NCI-H82 (cell line): ENCODE measurements around the gene FKBP5.
"Not testable (repeated sequence)": the region's sequence is repeated elsewhere in the genome, so short reads cannot be mapped to it uniquely, and the experiment has no call there.

ENCODE experiments used
- DNase-seq: peaks from one replicate; lab custom pipeline; 2025; lab: John Stamatoyannopoulos, UW

Gene FKBP5

DNA sequence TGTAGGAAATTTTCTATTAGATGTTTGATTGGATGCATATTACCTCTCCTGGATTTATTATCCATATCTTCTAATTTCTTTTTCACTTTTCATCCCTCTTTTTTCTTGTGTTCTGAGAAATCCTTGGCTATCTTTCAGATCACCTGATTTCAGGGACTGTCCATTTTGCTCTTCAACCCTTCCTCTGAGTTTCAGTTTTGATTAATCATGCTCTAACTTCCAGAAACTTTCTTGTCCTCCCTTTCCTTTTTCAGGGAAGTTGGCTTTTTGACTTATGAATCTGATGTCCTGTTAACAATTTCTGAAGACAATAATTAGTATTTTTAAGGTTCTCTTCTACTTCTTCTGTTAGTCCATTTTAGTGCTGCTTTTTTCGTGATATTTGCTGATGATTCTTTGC is 79.1 kb downstream of the FKBP5 start:
- no peak for DNase-seq

DNA sequence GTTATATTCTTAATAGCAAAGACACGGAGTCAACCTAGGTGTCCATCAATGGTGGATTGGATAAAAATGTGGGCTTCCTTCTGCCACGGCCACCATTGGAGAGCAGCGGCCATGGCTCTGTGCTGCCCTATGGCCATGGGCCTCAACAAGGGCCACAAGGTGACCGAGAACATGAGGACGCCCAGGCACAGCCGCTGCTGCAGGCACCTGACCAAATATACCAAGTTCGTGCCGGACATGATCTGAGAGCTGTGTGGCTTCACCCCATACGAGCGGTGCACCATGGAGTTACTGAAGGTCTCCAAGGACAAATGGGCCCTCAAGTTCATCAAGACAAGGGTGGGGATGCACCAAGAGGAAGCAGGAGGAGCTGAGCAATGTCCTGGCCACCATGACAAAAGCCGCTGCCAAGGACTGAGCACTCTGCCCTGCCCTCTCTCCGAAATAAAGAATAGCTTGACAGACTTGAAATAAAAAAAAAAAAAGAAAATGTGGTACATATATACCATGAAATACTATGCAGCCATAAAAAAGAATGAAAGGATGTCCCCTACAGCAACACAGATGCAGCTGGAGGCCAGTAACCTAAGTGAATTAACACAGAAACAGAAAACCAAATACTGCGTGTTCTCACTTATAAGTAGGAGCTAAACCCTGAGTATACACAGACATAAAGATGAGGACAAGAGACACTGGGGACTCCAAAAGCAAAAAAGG is 81.0 kb downstream of the FKBP5 start:
- DNase-seq, result no peak

- no peak for DNase-seq
These were observed 83.1 kb downstream of the FKBP5 start for GRCh38 chr6:35605600-35605999.

GRCh38 chr6:35603326-35604202 is 85.2 kb downstream of the FKBP5 start:
- no peak for DNase-seq

DNA sequence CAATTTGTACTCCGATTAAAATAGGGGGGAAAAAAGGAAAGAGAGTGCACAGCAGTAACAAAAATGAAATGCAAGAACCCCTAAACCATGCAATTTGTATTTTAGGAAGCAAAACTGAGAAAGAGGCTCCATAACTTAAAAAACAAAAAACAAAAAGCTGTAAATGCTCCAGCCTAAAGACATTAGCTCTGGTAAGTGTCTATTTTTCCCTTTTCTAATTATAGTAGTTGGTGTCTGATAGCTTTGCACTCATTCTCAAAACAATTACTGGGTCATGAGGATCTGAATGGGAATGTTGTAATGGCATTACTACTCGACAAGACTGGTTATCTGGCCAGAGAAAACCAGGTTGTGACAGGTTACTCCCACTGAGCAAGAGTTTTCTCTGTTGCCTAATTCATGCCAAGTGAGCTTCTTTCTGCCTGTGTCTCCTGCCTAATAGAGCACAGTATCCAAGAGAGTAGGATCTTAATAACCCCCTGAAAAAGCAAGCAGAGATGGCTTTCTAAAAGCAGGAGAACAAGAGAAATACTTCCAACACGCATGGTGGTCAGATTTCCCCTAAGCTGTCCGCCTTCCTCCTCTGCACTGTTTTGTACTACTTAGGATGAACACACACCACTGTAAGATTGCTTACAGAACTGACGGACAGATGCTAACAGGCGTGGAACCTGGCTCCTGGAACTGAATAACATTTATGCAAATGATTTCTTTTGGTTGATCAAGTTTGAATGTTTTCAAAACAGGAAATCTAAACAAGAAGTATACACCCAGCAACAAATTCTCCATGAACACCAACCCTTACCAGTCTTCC is 86.4 kb downstream of the FKBP5 start:
- no peak for DNase-seq

GRCh38 chr6:35601331-35602132 is 87.2 kb downstream of the FKBP5 start:
- peak; percentile 44 for DNase-seq

DNA sequence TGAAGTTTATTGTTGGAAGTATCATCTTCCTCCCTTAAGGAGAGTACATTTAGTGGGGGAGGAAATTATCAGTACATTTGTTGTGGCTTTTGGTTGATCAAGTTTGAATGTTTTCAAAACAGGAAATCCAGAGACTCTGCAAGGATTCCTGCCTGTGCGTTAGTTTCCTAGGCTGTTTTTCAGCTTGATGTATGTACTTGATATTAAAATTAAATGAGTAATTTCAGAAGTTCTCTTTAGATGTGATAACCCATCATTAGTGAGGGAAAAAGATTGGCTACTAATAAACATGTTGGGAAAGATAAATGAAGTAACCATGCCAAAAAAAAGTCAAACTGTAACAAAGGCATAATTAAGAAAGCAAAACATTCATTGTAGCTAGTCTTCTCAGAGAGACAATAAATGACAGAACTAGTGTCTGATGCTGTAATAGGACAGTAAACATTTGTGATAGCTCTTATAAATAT is 88.0 kb downstream of the FKBP5 start:
- DNase-seq, result no peak

GRCh38 chr6:35599761-35600658 is 88.7 kb downstream of the FKBP5 start:
- no peak for DNase-seq

DNA sequence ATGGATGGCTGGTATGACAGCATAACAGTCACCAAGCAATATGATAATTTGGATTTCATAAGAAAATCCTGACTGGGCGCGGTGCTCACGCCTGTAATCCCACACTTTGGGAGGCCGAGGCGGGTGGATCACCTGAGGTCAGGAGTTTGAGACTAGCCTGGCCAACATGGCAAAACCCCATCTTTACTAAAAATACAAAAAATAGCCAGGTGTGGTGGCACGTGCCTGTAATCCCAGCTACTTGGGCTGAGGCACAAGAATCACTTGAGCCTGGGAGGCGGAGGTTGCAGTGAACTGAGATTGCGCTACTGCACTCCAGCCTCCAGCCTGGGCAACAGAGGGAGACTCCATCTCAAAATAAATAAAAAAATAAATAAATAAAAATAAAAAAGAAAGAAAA is 90.1 kb downstream of the FKBP5 start:
- not testable (repeated sequence) for DNase-seq

GRCh38 chr6:35596448-35597442 is 92.0 kb downstream of the FKBP5 start:
- DNase-seq, result no peak

GRCh38 chr6:35594503-35595186 is 94.1 kb downstream of the FKBP5 start:
- DNase-seq, result no peak

GRCh38 chr6:35592178-35592577 is 96.5 kb downstream of the FKBP5 start:
- no peak for DNase-seq

- DNase-seq, result no peak
These were observed 98.1 kb downstream of the FKBP5 start for GRCh38 chr6:35590622-35591066.

GRCh38 chr6:35589904-35590303 is 98.8 kb downstream of the FKBP5 start:
- DNase-seq, result no peak

DNA sequence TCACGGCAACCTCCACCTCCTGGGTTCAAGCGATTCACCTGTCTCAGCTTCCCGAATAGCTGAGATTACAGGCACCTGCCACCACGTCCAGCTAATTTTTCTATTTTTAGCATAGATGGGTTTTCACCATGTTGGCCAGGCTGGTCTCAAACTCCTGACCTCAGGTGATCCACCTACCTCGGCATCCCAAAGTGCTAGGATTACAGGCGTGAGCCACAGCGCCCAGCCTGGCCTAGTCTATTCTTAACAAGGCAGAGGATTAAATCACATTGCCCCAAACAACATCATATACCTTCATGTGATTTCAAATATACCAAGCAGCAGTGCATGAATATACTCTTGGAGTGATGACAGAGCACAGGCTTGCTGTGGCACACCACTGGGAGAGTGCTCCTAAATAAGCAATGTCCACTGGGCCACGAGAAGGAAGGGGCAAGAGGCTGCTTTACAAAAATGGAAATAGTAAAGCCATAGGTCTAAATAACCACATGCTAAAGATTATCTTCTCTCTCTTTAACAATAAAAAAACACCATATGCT is 99.4 kb downstream of the FKBP5 start:
- no peak for DNase-seq

GRCh38 chr6:35587167-35587566 is 101.5 kb downstream of the FKBP5 start:
- no peak for DNase-seq

- no peak for DNase-seq
These were observed 102.2 kb downstream of the FKBP5 start for GRCh38 chr6:35586542-35586941.

DNA sequence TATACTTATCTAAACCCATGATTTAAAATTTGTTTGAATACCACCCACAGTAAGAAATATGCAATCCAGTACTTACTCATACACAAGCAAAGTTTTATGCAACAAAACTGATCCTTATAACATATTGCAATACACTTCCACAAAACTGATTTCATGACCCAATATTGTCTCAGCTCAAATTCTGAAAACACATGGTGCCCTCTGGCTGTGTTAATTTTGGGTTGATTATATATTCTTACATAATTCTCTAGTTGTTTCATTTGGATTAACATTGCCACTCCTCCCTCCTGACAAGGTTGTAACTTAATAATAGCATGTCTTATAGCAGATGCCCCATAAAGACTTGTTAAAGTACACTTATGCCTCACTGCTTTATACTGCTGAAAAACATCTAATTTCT is 103.1 kb downstream of the FKBP5 start:
- DNase-seq, result no peak
